ENCODE results near the gene TBX15. TPM values are rescaled to one million over a fixed set of nuclear protein-coding genes. Genes with fewer than 3 reads are reported as not detected.

TBX15 gene
- total RNA-seq, 1 experiment from 2014 or later: 0.32 TPM

- H3K4me3 ChIP-seq (ENCODE audit: low read depth, low read length, poor library complexity, severe bottlenecking): no peak overlapping the region
- POLR2A ChIA-PET (ENCODE audit: low non-redundant PET): no interaction called here
Measured at GRCh38 chr1:119027759-119028158, 39.6 kb upstream of the TBX15 start.

GRCh38 chr1:119026956-119027355, 38.8 kb upstream of the TBX15 start:
- no peak for TF ChIP-seq EZH2 (IDR thresholded peaks at IDR 0.05; ENCODE audit: borderline replicate concordance, low read depth, low read length, poor library complexity, severe bottlenecking)
- no peak for TF ChIP-seq CTCF (conservative IDR thresholded peaks at IDR 0.05; ENCODE audit: low read depth, low read length)

More at GRCh38 chr1:119027759-119028158, 39.6 kb upstream of the TBX15 start:
- Histone ChIP-seq H3K27me3 (replicated peaks; ENCODE audit: insufficient read depth, low read depth, low read length, poor library complexity) (no peaks in the 10 kb centered on the region), H3K4me1 (ENCODE audit: insufficient read depth, low read length, poor library complexity, severe bottlenecking) (no peaks in the 10 kb centered on the region), H3K27ac (ENCODE audit: low read depth, low read length, poor library complexity, severe bottlenecking) (no peak overlapping the region), H3K36me3 (ENCODE audit: insufficient read depth, low read length, poor library complexity, severe bottlenecking) (no peaks in the 10 kb centered on the region), H3K9me3 (ENCODE audit: low read depth, low read length, poor library complexity, severe bottlenecking) (no peaks in the 10 kb centered on the region)
- CTCF ChIA-PET: no interaction called here
- DNase-seq (ENCODE audit: low spot score): no peak
- TF ChIP-seq EZH2 (IDR thresholded peaks at IDR 0.05; ENCODE audit: borderline replicate concordance, low read depth, low read length, poor library complexity, severe bottlenecking) (no peak), CTCF (conservative IDR thresholded peaks at IDR 0.05; ENCODE audit: low read depth, low read length) (no peak)
- no TSS peak for BruUV-seq (replicated peaks)
- intact Hi-C loops (cut with micrococcal nuclease; ENCODE audit: unreplicated experiment): no loop called here

GRCh38 chr1:119015547-119015946, 27.4 kb upstream of the TBX15 start:
- H3K9me3 ChIP-seq (ENCODE audit: low read depth, low read length, poor library complexity, severe bottlenecking): no peaks in the 10 kb centered on the region
- intact Hi-C loops (cut with micrococcal nuclease; ENCODE audit: unreplicated experiment): no loop called here
- BruUV-seq (replicated peaks): no TSS peak
- no peaks in the 10 kb centered on the region for H3K27me3 ChIP-seq (replicated peaks; ENCODE audit: insufficient read depth, low read depth, low read length, poor library complexity)
- H3K27ac ChIP-seq (ENCODE audit: low read depth, low read length, poor library complexity, severe bottlenecking): no peak overlapping the region
- H3K4me3 ChIP-seq (ENCODE audit: low read depth, low read length, poor library complexity, severe bottlenecking): no peak overlapping the region
- H3K4me1 ChIP-seq (ENCODE audit: insufficient read depth, low read length, poor library complexity, severe bottlenecking): no peaks in the 10 kb centered on the region
- ChIA-PET POLR2A (ENCODE audit: low non-redundant PET) (no interaction called here), CTCF (no interaction called here)
- H3K36me3 ChIP-seq (ENCODE audit: insufficient read depth, low read length, poor library complexity, severe bottlenecking): no peaks in the 10 kb centered on the region
- DNase-seq (ENCODE audit: low spot score): no peak
- TF ChIP-seq CTCF (conservative IDR thresholded peaks at IDR 0.05; ENCODE audit: low read depth, low read length) (no peak), EZH2 (IDR thresholded peaks at IDR 0.05; ENCODE audit: borderline replicate concordance, low read depth, low read length, poor library complexity, severe bottlenecking) (no peak)

More at GRCh38 chr1:119026956-119027355, 38.8 kb upstream of the TBX15 start:
- Histone ChIP-seq H3K9me3 (ENCODE audit: low read depth, low read length, poor library complexity, severe bottlenecking) (no peaks in the 10 kb centered on the region), H3K27me3 (replicated peaks; ENCODE audit: insufficient read depth, low read depth, low read length, poor library complexity) (no peaks in the 10 kb centered on the region), H3K27ac (ENCODE audit: low read depth, low read length, poor library complexity, severe bottlenecking) (no peak overlapping the region), H3K4me1 (ENCODE audit: insufficient read depth, low read length, poor library complexity, severe bottlenecking) (no peaks in the 10 kb centered on the region), H3K4me3 (ENCODE audit: low read depth, low read length, poor library complexity, severe bottlenecking) (no peak overlapping the region), H3K36me3 (ENCODE audit: insufficient read depth, low read length, poor library complexity, severe bottlenecking) (no peaks in the 10 kb centered on the region)
- CTCF ChIA-PET: no interaction called here
- POLR2A ChIA-PET (ENCODE audit: low non-redundant PET): no interaction called here
- BruUV-seq (replicated peaks): no TSS peak
- intact Hi-C loops (cut with micrococcal nuclease; ENCODE audit: unreplicated experiment): no loop called here
- no peak for DNase-seq (ENCODE audit: low spot score)

Data from A673 (cell line).